Activated CD8-positive, alpha-beta T cell treated with anti-CD3 and anti-CD28 coated beads for 36 hours (primary cell): ENCODE measurements around the gene GADD45B. TPM values are rescaled to one million over a fixed set of nuclear protein-coding genes. Genes with fewer than 3 reads are reported as not detected.

Experiments used
- ATAC-seq: fragments of 200-7000 bp; cut with Tn5 transposase; one replicate; pipeline ENCODE4 v1.10.0; 2021; ENCODE audit warnings: mild to moderate bottlenecking, moderate library complexity
- CTCF ChIA-PET: fragments of 350-600 bp; sonication (Branson Sonifier 250); formaldehyde crosslinking; loops from one replicate; lab custom pipeline; 2021; ENCODE audit warnings: antibody characterized with exemption; lab: Charles Lee
- POLR2A ChIA-PET: fragments of 350-600 bp; sonication (Branson Sonifier 250); formaldehyde crosslinking; loops from one replicate; lab custom pipeline; 2021; ENCODE audit warnings: antibody characterized with exemption; lab: Charles Lee
- DNase-seq: peaks from one replicate; pipeline ENCODE4 v3.0.0-alpha.2; 2020
- H3K27ac Mint-ChIP-seq: one replicate; pipeline ENCODE4 v1.8.0; 2021; ENCODE audit warnings: mild to moderate bottlenecking, mixed read lengths
- H3K27me3 Mint-ChIP-seq: one replicate; pipeline ENCODE4 v1.8.0; 2021; ENCODE audit warnings: mixed read lengths
- H3K36me3 Mint-ChIP-seq: one replicate; pipeline ENCODE4 v1.8.0; 2021; ENCODE audit warnings: low read depth, mixed read lengths
- H3K4me1 Mint-ChIP-seq: one replicate; pipeline ENCODE4 v1.8.0; 2021; ENCODE audit warnings: low read depth, mixed read lengths
- H3K4me3 Mint-ChIP-seq: one replicate; pipeline ENCODE4 v1.8.0; 2021; ENCODE audit warnings: mild to moderate bottlenecking, moderate library complexity, mixed read lengths
- H3K9me3 Mint-ChIP-seq: one replicate; pipeline ENCODE4 v1.8.0; 2021; ENCODE audit warnings: mixed read lengths
- intact Hi-C: fragments of 100-400 bp; cut with micrococcal nuclease; formaldehyde crosslinking; loops from one replicate; pipeline ENCODE4 v1.10.0; 2022
- total RNA-seq, 2 experiments: library from RNA; stranded (reverse); gene quantifications; one replicate each; pipeline ENCODE4 v1.2.3, GENCODE V29; 2021
- TF ChIP-seq, protein P1 (sequence below): fragments of 200-600 bp; IDR thresholded peaks from one replicate; pipeline ENCODE4 v1.8.0; 2022; ENCODE audit warnings: antibody characterized with exemption, mild to moderate bottlenecking

Gene GADD45B
- total RNA-seq, 2 experiments from 2014 or later, result 98.3 to 102 TPM

- TF ChIP-seq, protein P1, sequence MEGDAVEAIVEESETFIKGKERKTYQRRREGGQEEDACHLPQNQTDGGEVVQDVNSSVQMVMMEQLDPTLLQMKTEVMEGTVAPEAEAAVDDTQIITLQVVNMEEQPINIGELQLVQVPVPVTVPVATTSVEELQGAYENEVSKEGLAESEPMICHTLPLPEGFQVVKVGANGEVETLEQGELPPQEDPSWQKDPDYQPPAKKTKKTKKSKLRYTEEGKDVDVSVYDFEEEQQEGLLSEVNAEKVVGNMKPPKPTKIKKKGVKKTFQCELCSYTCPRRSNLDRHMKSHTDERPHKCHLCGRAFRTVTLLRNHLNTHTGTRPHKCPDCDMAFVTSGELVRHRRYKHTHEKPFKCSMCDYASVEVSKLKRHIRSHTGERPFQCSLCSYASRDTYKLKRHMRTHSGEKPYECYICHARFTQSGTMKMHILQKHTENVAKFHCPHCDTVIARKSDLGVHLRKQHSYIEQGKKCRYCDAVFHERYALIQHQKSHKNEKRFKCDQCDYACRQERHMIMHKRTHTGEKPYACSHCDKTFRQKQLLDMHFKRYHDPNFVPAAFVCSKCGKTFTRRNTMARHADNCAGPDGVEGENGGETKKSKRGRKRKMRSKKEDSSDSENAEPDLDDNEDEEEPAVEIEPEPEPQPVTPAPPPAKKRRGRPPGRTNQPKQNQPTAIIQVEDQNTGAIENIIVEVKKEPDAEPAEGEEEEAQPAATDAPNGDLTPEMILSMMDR, result no peak
- ATAC-seq, result no peak
- Mint-ChIP-seq H3K36me3 (peaks cover 25% of the 10 kb centered on the region), H3K4me3 (no peak overlapping the region), H3K4me1 (peaks cover 12% of the 10 kb centered on the region), H3K27ac (no peak overlapping the region), H3K9me3 (peaks cover 21% of the 10 kb centered on the region), H3K27me3 (peaks cover 2% of the 10 kb centered on the region)
- intact Hi-C loops, result no loop called here
- ChIA-PET CTCF (interaction anchor here (2.3 kb wide), 1 partner anchor 129 kb away, joined by 16 read pairs; no protein-coding TSS in a partner anchor), POLR2A (no interaction called here)
- DNase-seq, result no peak
These were observed 5.5 kb downstream of the GADD45B start for GRCh38 chr19:2481466-2481865.

- Mint-ChIP-seq H3K27ac (no peak overlapping the region), H3K4me3 (no peak overlapping the region), H3K9me3 (peaks cover 21% of the 10 kb centered on the region), H3K36me3 (peaks cover 15% of the 10 kb centered on the region), H3K27me3 (peaks cover 2% of the 10 kb centered on the region), H3K4me1 (peaks cover 12% of the 10 kb centered on the region)
- TF ChIP-seq, protein P1, result no peak
- DNase-seq, result no peak
- CTCF ChIA-PET, result no interaction called here
- POLR2A ChIA-PET, result no interaction called here
- intact Hi-C loops, result no loop called here
- no peak for ATAC-seq
These were observed 6.6 kb downstream of the GADD45B start for GRCh38 chr19:2482354-2483038.

DNA sequence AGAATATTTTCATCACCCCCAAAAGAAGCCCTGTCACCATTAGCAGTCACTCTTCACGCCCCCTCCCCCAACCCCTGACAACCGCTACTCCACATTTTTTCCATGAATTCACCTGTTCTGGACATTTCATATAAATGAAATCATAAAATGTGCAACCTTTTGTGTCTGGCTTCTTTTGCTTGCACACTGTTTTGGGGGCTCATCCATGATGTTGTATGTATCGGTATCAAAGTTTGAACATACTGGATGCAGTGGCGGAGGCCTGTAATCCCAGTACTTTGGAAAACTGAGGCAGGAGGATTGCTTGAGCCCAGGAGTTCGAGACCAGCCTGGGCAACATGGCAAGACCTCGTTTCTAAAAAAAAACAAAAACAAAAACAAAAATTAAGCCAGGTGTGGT, 7.2 kb downstream of the GADD45B start:
- ATAC-seq (no peak), DNase-seq (no peak)
- TF ChIP-seq, protein P1, result no peak
- Mint-ChIP-seq H3K4me3 (no peak overlapping the region), H3K36me3 (peaks cover 9% of the 10 kb centered on the region), H3K27me3 (peaks cover 7% of the 10 kb centered on the region), H3K9me3 (peaks cover 21% of the 10 kb centered on the region), H3K27ac (no peak overlapping the region), H3K4me1 (peaks cover 14% of the 10 kb centered on the region)
- POLR2A ChIA-PET, result no interaction called here
- intact Hi-C loops, result no loop called here
- CTCF ChIA-PET, result no interaction called here

DNA sequence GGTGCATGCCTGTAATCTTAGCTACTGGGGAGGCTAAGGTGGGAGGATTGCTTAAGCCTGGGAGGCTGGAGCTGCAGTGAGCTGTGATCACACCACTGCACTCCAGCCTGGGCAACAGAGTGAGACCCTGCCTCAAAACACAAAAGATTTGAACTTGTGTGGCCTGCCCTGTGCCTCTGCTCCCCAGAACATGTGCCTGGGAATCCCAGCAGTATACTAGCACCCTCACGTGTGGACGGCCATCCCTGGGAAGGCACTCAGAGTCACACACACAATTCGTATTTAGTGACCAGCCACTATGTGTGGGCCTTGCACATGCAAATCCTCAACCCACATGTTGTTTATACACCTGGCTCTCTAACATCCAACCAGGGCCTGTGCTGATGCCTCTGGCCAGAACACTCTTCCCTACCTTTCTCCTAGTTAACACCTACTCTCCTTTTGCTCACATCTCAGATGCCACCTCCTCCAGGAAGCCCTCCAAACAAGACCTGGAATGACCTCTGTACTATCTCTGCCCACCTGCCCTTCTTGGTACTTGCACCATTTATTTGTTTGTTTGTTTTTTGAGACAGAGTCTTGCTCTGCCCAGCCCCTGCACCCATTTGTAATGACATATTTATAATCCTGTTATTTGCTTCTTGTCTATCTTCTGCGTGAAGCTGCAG, 7.7 kb downstream of the GADD45B start:
- intact Hi-C loops, result no loop called here
- POLR2A ChIA-PET, result no interaction called here
- H3K9me3 Mint-ChIP-seq, result peaks cover 21% of the 10 kb centered on the region
- DNase-seq (no peak), ATAC-seq (no peak)
- H3K36me3 Mint-ChIP-seq, result peaks cover 4% of the 10 kb centered on the region
- CTCF ChIA-PET, result no interaction called here
- H3K4me3 Mint-ChIP-seq, result no peak overlapping the region
- peaks cover 9% of the 10 kb centered on the region for H3K27me3 Mint-ChIP-seq
- no peak overlapping the region for H3K27ac Mint-ChIP-seq
- H3K4me1 Mint-ChIP-seq, result peaks cover 16% of the 10 kb centered on the region
- TF ChIP-seq, protein P1, result no peak
